Measurements from ENCODE around the gene NSUN2.
A peak's percentile ranks its signal among the peaks of the same experiment; 100 is the strongest.
"Not testable (repeated sequence)": the region's sequence is repeated elsewhere in the genome, so short reads cannot be mapped to it uniquely, and the experiment has no call there.

Gene NSUN2

DNA sequence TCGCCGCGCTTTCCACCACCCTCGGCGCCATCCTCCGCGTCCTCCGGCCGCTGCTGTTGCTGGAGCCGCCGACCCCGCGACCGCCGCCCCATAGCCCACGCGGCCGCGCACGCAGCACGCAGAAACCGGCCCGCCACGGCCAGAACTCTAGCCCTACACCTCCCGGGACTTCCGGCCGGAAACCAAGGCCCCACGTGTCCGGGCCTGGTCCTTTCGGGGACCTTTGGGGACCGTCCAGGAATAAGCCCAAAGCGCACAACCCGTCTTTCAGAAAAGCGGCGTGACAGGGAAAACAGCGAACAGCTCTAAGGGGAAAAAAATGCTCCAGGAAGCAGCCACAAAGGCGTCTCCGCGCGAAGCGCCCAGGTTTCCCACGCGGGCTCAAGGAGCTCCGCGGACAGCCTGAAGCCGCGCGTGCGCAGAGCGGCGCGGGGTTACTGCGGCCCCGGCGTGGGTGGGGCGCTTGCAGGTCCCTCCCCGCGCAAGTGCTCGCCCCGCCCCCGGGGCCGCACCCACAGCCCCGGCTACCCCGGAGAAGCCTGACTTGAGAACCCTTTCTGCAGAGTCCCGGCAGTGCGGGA, at the start of gene NSUN2, which contains the start of gene SRD5A1:
TSS of gene NSUN2 (minus strand) at position 157 of the 581 bp plus-strand sequence. CDS start at position 92, 65 bp downstream.
TSS of gene SRD5A1 (plus strand) at position 553 of the 581 bp plus-strand sequence. CDS start 137 bp downstream, outside the sequence.
- in situ Hi-C loops (cut with MboI; ENCODE audit: low pct_unique_long_range_greater_than_20kb, low sequenced_read_pairs), result no loop called here

DNA sequence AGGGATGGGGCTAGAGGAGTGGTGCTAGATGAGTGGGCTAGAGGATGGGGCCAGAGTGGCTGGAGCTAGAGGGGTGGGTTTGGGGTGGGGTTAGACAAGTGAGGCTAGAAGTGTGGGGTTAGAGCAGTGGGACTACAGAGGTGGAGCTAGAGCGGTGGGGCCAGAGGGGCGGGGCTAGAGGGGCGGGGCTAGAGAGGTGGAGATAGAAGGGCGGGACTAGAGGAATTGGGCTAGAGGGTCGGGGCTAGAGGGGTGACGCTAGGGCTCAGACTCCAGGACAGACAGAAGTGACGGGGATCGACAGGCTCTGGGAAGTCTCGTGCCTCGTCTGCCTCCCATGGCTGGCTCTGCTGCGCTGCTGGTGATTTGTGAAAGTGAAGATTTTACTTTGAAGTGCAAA, 49.4 kb upstream of the NSUN2 start:
- in situ Hi-C loops (cut with MboI; ENCODE audit: low pct_unique_long_range_greater_than_20kb, low sequenced_read_pairs), result no loop called here

More for the DNA sequence above, at the start of gene NSUN2, which contains the start of gene SRD5A1:
- peak; percentile 93 for DNase-seq

DNA sequence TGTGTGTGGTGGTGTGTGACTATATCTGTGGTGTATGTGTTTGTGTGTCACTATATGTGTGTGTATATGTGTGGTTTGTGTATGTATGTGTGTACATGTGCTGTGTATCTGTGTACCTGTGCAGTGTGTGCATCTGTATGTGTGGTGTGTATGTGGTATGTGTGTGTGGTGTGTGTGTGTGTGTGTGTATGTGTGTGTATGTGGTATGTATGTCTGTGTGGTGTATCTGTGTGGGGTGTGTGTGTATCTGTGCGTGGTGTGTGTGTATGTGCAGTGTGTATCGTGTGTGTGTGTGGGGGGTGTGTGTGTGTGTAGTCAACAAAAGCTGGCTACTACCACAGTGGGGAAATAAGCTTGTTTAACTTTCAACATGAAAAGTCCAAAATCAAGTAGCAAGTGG, 48.8 kb upstream of the NSUN2 start:
- in situ Hi-C loops (cut with MboI; ENCODE audit: low pct_unique_long_range_greater_than_20kb, low sequenced_read_pairs), result no loop called here
- no peak for DNase-seq

More for the DNA sequence above, 49.4 kb upstream of the NSUN2 start:
- DNase-seq, result no peak

DNA sequence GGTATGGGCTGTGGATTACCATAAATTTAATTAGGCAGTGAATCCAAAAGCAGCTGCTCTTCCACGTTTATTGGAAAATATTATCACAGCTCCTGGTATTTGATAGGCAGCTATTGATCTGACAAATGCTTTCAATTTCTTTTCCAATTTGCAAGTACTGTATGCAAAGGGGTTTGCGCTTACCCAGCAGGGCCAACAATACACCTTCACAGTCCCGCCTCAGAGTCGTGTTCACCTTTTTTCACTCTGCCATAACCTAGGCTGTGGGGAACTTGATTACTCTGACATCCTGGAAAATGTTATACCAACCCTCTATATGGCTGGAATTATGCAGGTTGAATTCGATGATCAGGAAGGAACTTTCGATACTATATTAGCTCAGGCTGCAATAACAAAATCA, 48.1 kb upstream of the NSUN2 start:
- no peak for DNase-seq

DNA sequence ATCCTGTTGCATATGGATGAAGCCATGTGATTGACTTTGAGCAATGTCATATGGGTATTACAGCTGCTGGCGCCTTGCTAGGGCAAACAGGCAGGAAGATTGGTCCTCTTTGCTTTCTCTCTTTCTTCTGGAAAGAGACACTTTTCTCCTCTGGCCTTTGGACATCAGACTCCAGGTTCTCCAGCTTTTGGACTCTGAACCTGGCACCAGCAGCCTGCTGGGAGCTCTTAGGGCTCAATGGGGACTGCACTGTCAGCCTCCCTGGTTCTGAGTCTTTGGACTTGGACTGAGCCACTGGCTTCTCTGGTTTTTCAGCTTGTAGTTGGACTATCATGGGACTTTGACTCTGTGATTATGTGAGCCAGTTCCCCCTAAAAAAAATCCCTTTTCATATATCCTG, 45.5 kb upstream of the NSUN2 start:
- in situ Hi-C loops (cut with MboI; ENCODE audit: low pct_unique_long_range_greater_than_20kb, low sequenced_read_pairs), result no loop called here
- DNase-seq, result no peak

More for the DNA sequence above, 48.1 kb upstream of the NSUN2 start:
- in situ Hi-C loops (cut with MboI; ENCODE audit: low pct_unique_long_range_greater_than_20kb, low sequenced_read_pairs), result no loop called here

DNA sequence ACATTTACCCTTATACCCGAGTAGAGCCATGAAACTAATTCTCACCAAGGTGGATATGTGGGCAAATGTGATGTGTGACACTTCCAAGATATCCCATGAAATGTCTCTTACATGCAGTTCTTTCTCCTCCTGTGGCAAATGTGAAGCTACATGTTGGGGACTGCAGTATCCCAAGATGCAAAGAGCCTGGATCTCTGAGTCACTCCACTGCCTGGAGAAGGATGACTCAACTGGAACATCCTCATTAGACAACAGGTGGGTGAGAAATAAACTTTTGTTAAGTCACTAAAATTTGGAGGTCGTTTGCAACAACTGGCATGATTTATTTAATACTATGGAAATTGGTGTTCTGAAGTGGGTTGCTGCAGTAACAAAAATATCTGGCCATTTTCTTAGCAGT, 43.9 kb upstream of the NSUN2 start:
- no peak for DNase-seq
- in situ Hi-C loops (cut with MboI; ENCODE audit: low pct_unique_long_range_greater_than_20kb, low sequenced_read_pairs), result no loop called here

DNA sequence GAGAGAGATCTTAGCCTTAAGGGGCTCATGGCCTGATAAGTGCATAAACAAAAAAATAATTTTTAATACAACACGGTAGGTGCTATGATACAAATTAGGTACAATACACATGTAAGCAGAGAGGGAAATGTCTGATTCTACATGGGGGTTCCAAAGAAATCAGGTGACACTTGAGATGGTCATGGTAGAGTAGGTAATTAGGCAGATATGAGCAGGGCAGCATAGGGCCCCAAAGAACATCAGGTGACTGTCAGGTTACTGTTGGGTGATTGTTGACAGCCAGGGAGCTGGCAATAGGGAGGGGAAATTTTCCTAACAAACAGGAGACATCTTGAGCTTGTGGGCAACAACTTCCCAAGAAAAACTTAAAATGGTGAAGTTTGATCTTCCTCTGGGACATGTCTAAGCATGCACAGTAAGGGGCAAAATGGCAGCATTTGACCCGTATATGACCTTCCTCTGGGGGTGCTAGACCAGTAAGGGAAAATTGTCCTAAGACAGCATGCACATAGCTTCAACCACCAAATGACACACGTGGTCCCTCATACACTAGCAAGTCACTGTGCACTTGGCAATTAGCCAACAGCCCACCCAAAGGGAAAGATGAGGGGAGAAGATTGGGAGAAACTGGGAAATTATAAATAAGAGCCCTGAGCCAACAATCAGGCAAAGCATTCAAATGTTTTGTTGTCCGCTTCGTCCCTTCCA, 43.1 kb upstream of the NSUN2 start:
- in situ Hi-C loops (cut with MboI; ENCODE audit: low pct_unique_long_range_greater_than_20kb, low sequenced_read_pairs), result no loop called here
- peak; percentile 31 for DNase-seq

DNA sequence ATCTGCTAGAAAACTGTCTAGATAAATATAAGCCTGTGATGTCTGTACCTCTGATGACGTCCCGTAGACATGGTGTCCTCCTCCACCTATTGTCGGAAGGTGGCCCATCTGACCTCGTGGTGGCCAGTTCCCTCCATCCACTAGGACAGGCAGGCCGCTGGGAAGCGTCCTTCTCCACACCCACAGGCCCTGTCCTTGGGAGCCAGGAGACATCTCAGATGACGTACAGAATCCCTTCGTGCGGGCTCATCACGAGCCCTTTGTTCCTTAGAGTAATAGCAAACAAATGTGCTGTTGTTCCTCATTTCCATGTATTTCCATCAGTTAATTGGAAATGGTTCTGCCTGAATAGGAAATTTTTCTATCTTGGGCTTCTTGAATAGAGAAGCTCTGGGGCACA, 42.0 kb upstream of the NSUN2 start:
- in situ Hi-C loops (cut with MboI; ENCODE audit: low pct_unique_long_range_greater_than_20kb, low sequenced_read_pairs), result no loop called here

DNA sequence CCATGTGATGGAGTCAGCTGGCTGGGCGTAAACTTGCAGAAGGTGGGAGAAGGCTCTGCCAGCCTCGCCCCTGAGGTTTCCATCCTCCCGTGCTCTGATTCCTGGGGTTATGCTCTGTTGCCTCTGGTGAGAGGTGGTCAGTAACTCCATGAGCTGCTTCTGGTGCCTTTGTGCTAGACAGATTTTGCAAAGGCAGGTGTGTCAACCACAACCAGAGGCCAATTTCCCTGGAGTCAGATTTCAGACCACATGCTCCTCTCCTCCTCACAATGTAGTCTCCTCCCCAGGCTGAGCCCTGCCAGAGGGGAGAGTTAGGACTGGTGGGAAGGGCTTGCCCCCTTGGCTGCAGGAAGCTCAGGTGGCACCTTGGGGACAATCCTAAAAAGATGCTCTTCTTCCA, 41.6 kb upstream of the NSUN2 start:
- in situ Hi-C loops (cut with MboI; ENCODE audit: low pct_unique_long_range_greater_than_20kb, low sequenced_read_pairs), result no loop called here
- DNase-seq, result peak; percentile 0

More for the DNA sequence above, 42.0 kb upstream of the NSUN2 start:
- no peak for DNase-seq

DNA sequence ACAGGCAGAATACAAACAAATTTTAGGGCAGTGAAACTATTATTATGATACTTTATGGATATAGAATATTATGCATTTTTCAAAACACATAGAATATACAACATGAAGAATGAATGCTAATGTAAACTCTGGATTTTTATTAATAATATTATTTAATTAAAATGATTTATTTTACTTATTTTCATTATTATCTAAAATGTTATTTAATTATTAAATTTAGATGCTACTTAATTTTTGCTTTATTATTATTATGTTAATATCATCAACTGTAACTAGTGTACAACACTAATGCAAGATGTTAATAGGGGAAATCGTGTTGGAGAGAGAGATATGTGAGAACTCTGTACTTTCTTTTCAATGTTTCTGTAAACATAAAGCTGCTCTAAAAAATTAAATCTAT, 41.1 kb upstream of the NSUN2 start:
- no peak for DNase-seq
- in situ Hi-C loops (cut with MboI; ENCODE audit: low pct_unique_long_range_greater_than_20kb, low sequenced_read_pairs), result no loop called here

DNA sequence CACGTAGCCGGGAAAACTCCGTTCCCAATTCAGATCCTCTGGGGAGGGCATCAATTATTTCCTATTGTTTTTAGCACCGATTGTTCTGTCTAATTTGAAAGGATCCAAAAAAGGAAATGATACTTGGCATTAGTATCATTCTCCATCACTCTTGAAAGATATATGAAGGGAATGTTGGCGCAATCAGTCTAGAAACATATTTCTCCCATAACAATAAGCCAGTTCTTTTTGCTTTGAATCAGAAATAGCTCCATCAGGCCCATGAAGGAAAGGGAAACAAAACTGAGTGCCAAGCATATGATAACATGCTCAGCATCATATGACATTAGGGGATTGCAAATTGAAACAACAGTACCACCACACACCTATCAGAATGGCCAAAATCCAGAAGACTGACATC, 40.2 kb upstream of the NSUN2 start:
- in situ Hi-C loops (cut with MboI; ENCODE audit: low pct_unique_long_range_greater_than_20kb, low sequenced_read_pairs), result no loop called here
- no peak for DNase-seq

DNA sequence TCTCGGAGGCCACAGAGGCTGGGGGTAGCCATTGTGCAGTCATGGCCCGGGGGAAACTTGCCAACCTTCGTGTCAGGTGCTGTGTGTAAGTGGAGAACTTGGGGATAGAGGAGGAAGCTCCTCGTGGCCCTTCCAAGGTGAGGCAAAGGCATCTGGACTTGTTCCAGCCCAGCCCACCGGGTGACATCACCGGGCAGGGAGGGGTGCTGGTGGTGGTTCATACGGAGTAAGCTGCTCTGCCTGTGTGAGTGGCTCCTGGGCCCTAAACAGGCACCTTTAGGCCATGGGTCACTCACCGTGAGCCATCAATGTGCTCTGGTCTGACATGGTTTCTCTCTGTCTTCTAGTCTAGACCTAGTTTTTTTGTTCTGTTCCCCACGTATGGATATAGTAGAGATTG, 35.9 kb upstream of the NSUN2 start:
- DNase-seq; in situ Hi-C loops (cut with MboI; ENCODE audit: low pct_unique_long_range_greater_than_20kb, low sequenced_read_pairs): not testable (repeated sequence)

DNA sequence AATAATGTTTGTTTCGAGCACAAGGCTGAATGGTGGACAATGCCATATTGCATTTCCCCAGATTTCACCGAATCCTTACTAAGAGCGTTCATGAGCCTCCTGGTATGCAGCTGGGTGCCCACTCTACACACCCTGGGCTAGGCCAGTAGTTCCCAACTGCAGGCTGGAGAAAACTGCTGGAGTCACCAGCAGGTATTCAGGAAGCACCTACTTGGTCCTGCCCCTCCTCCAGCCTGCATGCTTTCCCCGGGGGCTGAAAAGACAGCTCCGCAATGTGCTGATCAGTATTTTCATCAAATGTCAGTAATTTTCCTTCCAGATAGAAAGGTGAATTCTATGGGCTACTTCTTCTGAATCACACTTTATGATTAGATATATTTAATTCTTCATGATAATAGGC, 34.8 kb upstream of the NSUN2 start:
- no peak for DNase-seq
- in situ Hi-C loops (cut with MboI; ENCODE audit: low pct_unique_long_range_greater_than_20kb, low sequenced_read_pairs), result no loop called here

DNA sequence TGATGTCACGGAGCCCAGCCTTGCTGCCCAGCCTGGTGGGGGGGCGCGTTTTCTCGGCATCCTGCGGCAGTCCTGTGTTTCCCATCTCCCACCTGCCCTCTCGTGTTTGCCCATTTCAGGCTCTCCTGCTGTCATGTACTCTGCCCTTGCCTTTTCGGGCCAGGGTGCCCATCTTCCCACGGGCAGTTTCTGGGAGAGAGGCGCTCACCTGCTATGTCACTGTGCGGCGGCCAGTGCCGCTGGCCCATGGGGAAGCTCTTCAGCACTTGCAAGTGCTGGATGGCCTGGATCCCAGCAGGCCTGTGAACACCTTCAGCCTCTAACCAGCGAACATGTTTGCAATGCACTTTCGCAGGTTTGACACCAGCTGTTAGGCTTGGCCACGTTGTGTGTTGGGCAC, 33.9 kb upstream of the NSUN2 start:
- DNase-seq, result no peak
- in situ Hi-C loops (cut with MboI; ENCODE audit: low pct_unique_long_range_greater_than_20kb, low sequenced_read_pairs), result no loop called here

DNA sequence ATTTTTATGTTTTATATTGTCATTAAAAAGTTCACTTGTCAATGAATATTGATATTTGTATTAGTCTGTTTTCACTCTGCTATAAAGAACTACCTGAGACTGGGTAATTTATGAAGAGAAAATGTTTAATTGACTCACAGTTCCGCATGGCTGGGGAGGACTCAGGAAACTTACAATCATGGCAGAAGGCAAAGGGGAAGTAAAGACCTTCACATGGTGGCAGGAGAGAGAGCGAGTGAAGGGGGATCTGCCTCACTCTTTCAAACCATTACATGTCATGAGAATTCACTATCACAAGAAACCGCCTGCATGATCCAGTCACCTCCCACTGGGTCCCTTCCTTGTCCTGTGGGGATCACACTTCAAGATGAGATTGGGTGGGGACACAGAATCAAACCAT, 27.8 kb upstream of the NSUN2 start:
- in situ Hi-C loops (cut with MboI; ENCODE audit: low pct_unique_long_range_greater_than_20kb, low sequenced_read_pairs), result no loop called here
- DNase-seq, result peak; percentile 44

DNA sequence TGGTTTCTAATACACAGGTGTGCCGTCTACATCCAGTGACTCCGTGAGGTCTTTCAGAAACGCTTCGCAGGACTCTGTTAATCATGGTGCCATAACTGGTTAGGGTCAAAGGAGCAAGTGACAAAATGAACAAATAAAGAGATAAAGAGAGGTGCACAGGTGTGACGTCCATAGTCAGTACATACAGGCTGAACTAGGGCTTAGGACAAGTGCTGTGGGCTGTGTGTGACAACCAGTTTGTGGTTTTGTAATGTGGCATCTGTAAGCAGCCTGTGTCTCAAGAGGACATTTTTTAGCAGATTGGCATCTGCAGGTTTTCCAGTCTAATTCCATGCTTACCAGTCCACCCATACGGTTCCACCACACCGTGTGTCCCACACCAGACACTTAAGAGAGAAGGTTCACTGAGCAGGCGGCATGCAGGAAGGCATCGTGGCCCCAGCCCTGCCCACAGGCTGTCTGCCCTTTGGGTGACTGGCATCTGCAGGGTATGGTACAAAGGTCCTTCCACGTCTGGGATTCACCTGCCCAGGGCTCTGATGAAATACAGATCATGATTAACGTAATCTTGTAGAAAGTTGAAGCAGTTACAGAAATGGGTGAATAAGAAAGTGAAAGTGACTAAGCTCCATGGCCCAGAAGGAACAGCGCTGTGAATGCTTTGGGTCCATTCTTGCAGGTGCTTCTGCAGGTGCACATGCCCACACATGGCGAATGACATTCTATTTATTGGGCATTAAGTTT, 27.3 kb upstream of the NSUN2 start:
- no peak for DNase-seq
- in situ Hi-C loops (cut with MboI; ENCODE audit: low pct_unique_long_range_greater_than_20kb, low sequenced_read_pairs), result no loop called here

DNA sequence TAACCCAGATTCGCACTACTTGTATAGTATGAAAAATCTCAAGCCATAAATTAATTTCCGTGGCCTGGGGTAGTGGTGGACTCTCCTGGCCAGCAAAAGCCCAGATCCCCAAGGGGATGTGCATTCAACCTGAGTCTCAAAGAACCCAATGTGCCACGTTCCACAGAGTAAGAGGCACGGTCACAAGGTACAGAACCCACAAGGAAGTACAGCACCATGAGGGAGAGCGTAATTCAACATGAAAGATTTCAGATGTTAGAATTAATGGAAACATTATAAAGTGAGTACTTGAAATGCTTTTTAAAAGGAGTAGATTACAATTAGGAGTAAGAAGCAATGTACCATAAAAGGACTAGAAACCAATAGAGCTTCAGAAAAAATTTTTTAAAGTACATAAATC, 23.8 kb upstream of the NSUN2 start:
- in situ Hi-C loops (cut with MboI; ENCODE audit: low pct_unique_long_range_greater_than_20kb, low sequenced_read_pairs), result no loop called here
- no peak for DNase-seq

DNA sequence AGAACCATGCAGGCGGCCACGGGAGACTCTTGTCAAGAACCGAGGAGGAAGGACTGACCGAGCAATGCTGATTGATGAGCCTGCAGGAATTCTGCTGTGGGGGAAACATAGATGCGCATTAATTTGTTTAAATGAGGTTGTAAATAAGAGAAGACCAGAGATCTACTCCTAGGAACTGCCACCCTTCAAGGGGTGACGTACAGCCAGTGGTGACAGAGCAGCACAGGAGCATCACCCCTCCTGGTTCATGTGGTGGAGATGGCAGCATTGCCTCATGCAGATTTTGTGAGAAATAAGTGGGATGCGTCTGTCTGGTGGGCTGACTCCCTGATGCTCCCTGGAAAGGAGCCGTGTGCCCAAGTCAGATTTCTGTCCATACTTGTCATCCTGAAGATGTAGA, 22.6 kb upstream of the NSUN2 start:
- DNase-seq, result no peak
- in situ Hi-C loops (cut with MboI; ENCODE audit: low pct_unique_long_range_greater_than_20kb, low sequenced_read_pairs), result no loop called here

DNA sequence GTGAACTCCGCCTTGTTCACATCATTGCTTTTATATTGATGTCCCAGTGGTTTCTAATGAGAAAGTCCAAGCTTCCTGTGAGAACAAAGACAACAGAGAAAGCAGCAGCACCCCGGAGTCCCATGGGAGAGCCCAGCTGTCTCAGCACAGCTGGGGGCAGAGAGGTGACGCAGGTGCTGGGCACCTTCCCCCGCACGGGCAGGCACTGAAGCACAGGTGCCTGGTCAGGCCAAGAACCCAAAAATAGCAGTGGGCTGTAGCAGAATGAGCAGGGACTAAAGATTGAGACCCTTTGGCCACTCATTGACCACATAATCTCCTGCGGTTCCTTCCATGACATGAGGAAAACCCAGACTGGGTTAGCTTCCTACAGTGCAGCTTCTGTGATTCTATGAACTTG, 19.2 kb upstream of the NSUN2 start:
- no peak for DNase-seq
- in situ Hi-C loops (cut with MboI; ENCODE audit: low pct_unique_long_range_greater_than_20kb, low sequenced_read_pairs), result no loop called here

DNA sequence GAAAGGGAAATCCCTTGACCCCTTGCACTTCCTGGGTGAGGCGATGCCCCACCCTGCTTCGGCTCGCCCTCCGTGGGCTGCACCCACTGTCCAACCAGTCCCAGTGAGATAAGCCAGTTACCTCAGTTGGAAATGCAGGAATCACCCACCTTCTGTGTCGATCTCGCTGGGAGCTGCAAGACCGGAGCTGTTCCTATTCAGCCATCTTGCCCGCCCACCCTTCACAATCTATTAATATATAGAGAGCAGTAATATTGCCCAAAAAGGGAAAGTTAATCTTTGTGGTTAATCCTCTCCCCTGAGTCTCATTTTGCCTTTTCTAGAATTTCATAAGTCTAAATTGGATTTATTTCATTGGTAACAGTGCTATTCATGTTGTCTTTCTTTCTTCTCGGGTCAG, 16.8 kb upstream of the NSUN2 start:
- in situ Hi-C loops (cut with MboI; ENCODE audit: low pct_unique_long_range_greater_than_20kb, low sequenced_read_pairs), result no loop called here
- DNase-seq, result no peak
